ENCODE results near the gene UXS1.

The UXS1 gene

DNA sequence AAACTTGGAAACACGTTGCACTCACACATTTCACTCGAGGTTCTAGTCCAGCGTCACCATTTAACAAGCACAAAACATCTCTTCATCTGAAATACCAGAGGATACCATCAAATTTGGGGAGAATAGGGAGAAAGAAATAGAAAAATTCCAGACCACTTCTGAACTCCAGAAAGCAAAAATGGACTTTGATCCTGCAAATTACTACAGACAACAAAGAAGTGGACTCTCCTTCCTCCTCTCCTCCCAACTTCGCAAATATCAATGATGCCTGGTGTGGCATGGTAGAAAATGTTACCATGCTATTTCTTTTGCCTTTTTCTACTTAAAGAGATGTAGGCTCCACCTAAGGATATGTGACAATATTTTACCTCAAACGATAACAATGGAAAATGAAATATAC, 13.5 kb downstream of the UXS1 start:
- Histone ChIP-seq H3K27me3 (ENCODE audit: insufficient read depth, insufficient read length) (no peaks in the 10 kb centered on the region), H3K9me3 (ENCODE audit: insufficient read depth, low read length) (no peaks in the 10 kb centered on the region), H3K4me3 (ENCODE audit: insufficient read length, low read depth) (no peak overlapping the region), H3K36me3 (ENCODE audit: insufficient read depth, insufficient read length, low read length) (peaks cover 12% of the 10 kb centered on the region), H3K9ac (ENCODE audit: insufficient read length, low read depth) (no peak overlapping the region), H3K4me1 (ENCODE audit: insufficient read depth, insufficient read length) (no peaks in the 10 kb centered on the region)
- DNase-seq (ENCODE audit: low read depth, low spot score) = no peak
- TF ChIP-seq YY1 (IDR thresholded peaks at IDR 0.05; ENCODE audit: insufficient read depth, insufficient read length) (no peak), ZNF274 (IDR thresholded peaks at IDR 0.05; ENCODE audit: low read depth, low read length) (no peak), SUZ12 (IDR thresholded peaks at IDR 0.05; ENCODE audit: extremely low read depth, insufficient read depth, insufficient read length) (no peak)

DNA sequence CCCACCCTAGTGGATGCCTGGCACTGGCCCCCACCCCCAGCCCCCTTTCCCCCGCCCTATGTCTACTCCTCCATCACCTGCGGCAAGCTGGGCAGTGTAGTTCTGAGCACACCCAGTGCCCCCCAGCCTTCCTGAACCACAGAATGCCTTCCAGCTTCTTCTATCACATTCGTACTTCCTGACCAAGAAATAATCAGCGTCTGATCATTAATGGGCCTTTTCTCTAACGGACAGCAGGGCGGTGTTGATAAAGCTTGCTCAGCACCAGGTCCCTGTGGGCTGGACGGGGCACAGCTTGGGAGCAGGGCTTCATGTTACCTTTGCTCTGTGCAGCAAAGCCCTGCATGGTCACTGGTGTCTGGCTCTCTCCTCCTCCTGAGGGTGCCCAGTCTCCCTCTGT, 15.4 kb downstream of the UXS1 start:
- H3K9me3 ChIP-seq (ENCODE audit: insufficient read depth, low read length) = no peaks in the 10 kb centered on the region
- no peak for TF ChIP-seq ZNF274 (IDR thresholded peaks at IDR 0.05; ENCODE audit: low read depth, low read length)
- TF ChIP-seq SUZ12 (IDR thresholded peaks at IDR 0.05; ENCODE audit: extremely low read depth, insufficient read depth, insufficient read length) = no peak
- TF ChIP-seq YY1 (IDR thresholded peaks at IDR 0.05; ENCODE audit: insufficient read depth, insufficient read length) = no peak
- no peak overlapping the region for H3K9ac ChIP-seq (ENCODE audit: insufficient read length, low read depth)
- no peaks in the 10 kb centered on the region for H3K4me1 ChIP-seq (ENCODE audit: insufficient read depth, insufficient read length)
- no peak for DNase-seq (ENCODE audit: low read depth, low spot score)
- H3K4me3 ChIP-seq (ENCODE audit: insufficient read length, low read depth) = no peak overlapping the region
- peaks cover 21% of the 10 kb centered on the region for H3K36me3 ChIP-seq (ENCODE audit: insufficient read depth, insufficient read length, low read length)
- H3K27me3 ChIP-seq (ENCODE audit: insufficient read depth, insufficient read length) = no peaks in the 10 kb centered on the region

DNA sequence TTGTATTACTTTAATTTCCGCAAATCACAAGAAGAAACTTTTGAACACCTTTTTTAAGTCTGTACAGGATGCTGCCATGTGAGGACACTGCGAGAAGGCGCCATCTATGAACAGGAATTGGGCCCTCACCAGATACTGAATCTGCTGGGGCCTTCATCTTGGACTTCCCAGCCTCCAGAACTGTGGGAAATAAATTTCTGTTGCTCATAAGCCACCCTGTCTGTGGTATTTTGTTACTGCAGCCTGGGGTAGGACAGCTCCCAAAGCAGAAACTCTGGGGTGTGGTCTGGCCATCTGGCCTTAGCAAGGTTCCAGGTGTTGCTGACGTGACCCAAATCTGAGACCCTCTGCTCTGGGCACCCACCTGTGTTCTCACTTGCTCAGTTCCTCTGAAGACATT, 16.5 kb downstream of the UXS1 start:
- H3K36me3 ChIP-seq (ENCODE audit: insufficient read depth, insufficient read length, low read length) = peaks cover 22% of the 10 kb centered on the region
- H3K9me3 ChIP-seq (ENCODE audit: insufficient read depth, low read length) = no peaks in the 10 kb centered on the region
- no peak overlapping the region for H3K4me3 ChIP-seq (ENCODE audit: insufficient read length, low read depth)
- H3K27me3 ChIP-seq (ENCODE audit: insufficient read depth, insufficient read length) = no peaks in the 10 kb centered on the region
- no peaks in the 10 kb centered on the region for H3K4me1 ChIP-seq (ENCODE audit: insufficient read depth, insufficient read length)
- no peak overlapping the region for H3K9ac ChIP-seq (ENCODE audit: insufficient read length, low read depth)
- DNase-seq (ENCODE audit: low read depth, low spot score) = no peak
- TF ChIP-seq SUZ12 (IDR thresholded peaks at IDR 0.05; ENCODE audit: extremely low read depth, insufficient read depth, insufficient read length) = no peak
- no peak for TF ChIP-seq ZNF274 (IDR thresholded peaks at IDR 0.05; ENCODE audit: low read depth, low read length)

DNA sequence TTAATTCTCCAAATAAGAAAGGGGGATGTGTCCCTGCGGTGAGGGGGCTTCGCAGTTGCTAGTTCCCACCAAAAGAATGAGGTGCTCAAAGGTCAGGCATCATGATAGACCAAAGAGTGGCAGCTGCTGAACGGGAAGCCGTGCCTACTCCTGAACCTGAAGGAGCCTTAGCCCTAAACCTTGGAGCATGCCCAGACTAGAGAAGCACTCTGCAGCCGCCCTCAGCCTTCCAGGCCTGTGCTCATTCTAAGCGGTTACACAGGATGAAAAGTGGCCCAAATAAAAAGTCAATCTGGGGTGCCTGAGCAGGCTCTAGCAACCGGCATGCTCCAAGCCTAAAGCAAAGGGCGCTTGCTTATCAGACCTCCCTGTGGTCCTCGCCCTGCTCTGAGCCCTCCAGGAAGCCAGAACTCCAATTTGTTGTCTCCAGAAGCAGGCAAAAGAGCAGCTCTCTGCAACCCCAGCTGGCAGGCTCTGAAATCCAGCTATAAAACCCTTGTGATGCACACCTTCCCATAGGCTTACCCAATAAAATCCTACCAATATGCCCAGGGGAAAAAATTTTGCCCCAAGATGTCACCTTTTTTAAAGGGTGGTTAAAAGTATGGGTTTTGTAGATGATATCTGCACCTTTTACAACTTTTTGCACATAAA, 17.5 kb downstream of the UXS1 start:
- no peak for TF ChIP-seq ZNF274 (IDR thresholded peaks at IDR 0.05; ENCODE audit: low read depth, low read length)
- TF ChIP-seq YY1 (IDR thresholded peaks at IDR 0.05; ENCODE audit: insufficient read depth, insufficient read length) = no peak
- no peak for TF ChIP-seq SUZ12 (IDR thresholded peaks at IDR 0.05; ENCODE audit: extremely low read depth, insufficient read depth, insufficient read length)
- peaks cover 6% of the 10 kb centered on the region for H3K4me1 ChIP-seq (ENCODE audit: insufficient read depth, insufficient read length)
- DNase-seq (ENCODE audit: low read depth, low spot score) = no peak
- no peak overlapping the region for H3K9ac ChIP-seq (ENCODE audit: insufficient read length, low read depth)
- H3K27me3 ChIP-seq (ENCODE audit: insufficient read depth, insufficient read length) = no peaks in the 10 kb centered on the region
- no peaks in the 10 kb centered on the region for H3K9me3 ChIP-seq (ENCODE audit: insufficient read depth, low read length)
- H3K36me3 ChIP-seq (ENCODE audit: insufficient read depth, insufficient read length, low read length) = peaks cover 25% of the 10 kb centered on the region
- no peak overlapping the region for H3K4me3 ChIP-seq (ENCODE audit: insufficient read length, low read depth)

DNA sequence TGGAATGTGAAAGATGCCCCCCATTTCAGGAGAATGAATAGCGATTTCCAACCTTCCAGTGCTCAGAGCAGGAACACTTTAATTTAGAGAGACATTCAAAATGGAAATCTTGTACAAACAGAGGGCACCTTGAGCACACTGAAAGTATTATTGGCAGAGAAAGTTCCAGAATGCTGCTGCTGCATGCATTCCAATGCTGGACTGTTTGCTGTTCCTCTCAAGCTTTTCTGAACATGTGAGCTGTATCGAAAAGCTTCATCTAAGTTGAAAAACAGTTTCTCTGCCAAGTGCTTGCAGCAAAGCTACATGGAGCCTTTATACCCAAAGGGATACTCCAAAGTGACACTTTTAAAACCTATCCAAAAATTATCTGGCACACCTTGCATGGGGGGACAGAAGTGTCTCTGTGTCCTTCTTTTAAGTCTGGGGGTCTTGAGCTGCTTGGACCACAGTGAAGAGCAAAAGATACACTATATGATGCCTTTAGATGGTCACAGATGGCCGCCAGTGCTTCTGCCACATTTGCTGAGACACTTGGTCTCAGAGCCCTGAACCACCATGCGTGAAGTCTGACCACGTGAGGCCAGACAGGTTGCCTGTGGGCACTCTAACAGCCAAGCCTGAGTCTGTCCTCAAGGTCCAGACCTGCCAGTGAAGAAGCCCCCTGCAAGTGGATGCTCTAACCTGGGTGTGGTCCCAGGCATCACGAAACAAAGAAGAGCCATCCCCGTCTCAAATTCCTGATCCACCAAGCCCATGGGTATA, 18.8 kb downstream of the UXS1 start:
- H3K36me3 ChIP-seq (ENCODE audit: insufficient read depth, insufficient read length, low read length) = peaks cover 25% of the 10 kb centered on the region
- no peak overlapping the region for H3K9ac ChIP-seq (ENCODE audit: insufficient read length, low read depth)
- DNase-seq (ENCODE audit: low read depth, low spot score) = no peak
- TF ChIP-seq YY1 (IDR thresholded peaks at IDR 0.05; ENCODE audit: insufficient read depth, insufficient read length) = no peak
- no peak for TF ChIP-seq ZNF274 (IDR thresholded peaks at IDR 0.05; ENCODE audit: low read depth, low read length)
- TF ChIP-seq SUZ12 (IDR thresholded peaks at IDR 0.05; ENCODE audit: extremely low read depth, insufficient read depth, insufficient read length) = no peak
- H3K27me3 ChIP-seq (ENCODE audit: insufficient read depth, insufficient read length) = no peaks in the 10 kb centered on the region
- no peak overlapping the region for H3K4me3 ChIP-seq (ENCODE audit: insufficient read length, low read depth)
- no peaks in the 10 kb centered on the region for H3K9me3 ChIP-seq (ENCODE audit: insufficient read depth, low read length)
- H3K4me1 ChIP-seq (ENCODE audit: insufficient read depth, insufficient read length) = peaks cover 6% of the 10 kb centered on the region

DNA sequence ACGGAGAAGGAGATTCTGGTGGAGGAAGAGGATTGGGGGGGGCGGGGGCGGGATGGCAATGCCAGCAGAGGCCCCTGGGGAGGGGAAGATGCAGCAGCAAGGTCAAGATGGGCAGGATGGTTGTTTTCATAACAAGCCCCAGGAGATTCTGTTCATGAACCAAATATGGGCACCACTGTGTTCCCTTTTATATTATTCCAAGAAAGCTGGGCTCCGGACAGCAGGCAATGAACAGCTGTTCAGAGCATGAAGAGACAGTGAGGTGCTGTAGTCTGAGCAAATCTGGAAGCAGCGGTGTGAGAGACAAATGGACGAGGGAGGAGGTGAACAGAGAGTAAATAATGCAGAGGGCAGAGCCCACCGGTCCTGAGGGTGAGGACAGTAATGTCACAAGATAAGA, 20.0 kb downstream of the UXS1 start:
- DNase-seq (ENCODE audit: low read depth, low spot score) = no peak
- Histone ChIP-seq H3K9me3 (ENCODE audit: insufficient read depth, low read length) (no peaks in the 10 kb centered on the region), H3K4me3 (ENCODE audit: insufficient read length, low read depth) (no peak overlapping the region), H3K27me3 (ENCODE audit: insufficient read depth, insufficient read length) (no peaks in the 10 kb centered on the region), H3K36me3 (ENCODE audit: insufficient read depth, insufficient read length, low read length) (peaks cover 33% of the 10 kb centered on the region), H3K4me1 (ENCODE audit: insufficient read depth, insufficient read length) (peaks cover 6% of the 10 kb centered on the region), H3K9ac (ENCODE audit: insufficient read length, low read depth) (no peak overlapping the region)
- no peak for TF ChIP-seq ZNF274 (IDR thresholded peaks at IDR 0.05; ENCODE audit: low read depth, low read length)
- TF ChIP-seq SUZ12 (IDR thresholded peaks at IDR 0.05; ENCODE audit: extremely low read depth, insufficient read depth, insufficient read length) = no peak
- no peak for TF ChIP-seq YY1 (IDR thresholded peaks at IDR 0.05; ENCODE audit: insufficient read depth, insufficient read length)

DNA sequence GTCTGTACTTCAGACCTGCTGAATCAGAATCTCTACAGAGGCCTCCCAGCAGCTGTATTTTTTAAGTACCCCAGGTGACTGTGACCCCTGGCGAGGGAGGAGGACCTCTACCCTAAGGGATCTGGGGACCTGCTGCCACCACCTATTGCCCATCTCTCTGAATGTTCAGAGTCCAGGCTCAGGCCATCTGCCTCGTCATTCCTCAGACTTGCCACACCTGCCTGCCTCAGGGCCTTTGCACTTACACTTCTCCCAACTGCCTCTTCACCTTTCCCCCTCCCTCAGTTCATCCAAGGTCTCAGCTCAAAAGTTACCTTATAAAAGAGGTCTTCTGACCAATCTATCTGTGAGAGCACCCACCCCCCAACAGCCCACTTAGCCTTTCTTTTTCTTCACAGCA, 21.5 kb downstream of the UXS1 start:
- TF ChIP-seq ZNF274 (IDR thresholded peaks at IDR 0.05; ENCODE audit: low read depth, low read length) (no peak), YY1 (IDR thresholded peaks at IDR 0.05; ENCODE audit: insufficient read depth, insufficient read length) (no peak), SUZ12 (IDR thresholded peaks at IDR 0.05; ENCODE audit: extremely low read depth, insufficient read depth, insufficient read length) (no peak)
- peaks cover 6% of the 10 kb centered on the region for H3K4me1 ChIP-seq (ENCODE audit: insufficient read depth, insufficient read length)

More for the DNA sequence above, 21.5 kb downstream of the UXS1 start:
- H3K36me3 ChIP-seq (ENCODE audit: insufficient read depth, insufficient read length, low read length) = peaks cover 27% of the 10 kb centered on the region
- DNase-seq (ENCODE audit: low read depth, low spot score) = no peak
- no peak overlapping the region for H3K9ac ChIP-seq (ENCODE audit: insufficient read length, low read depth)
- H3K9me3 ChIP-seq (ENCODE audit: insufficient read depth, low read length) = no peaks in the 10 kb centered on the region
- no peak overlapping the region for H3K4me3 ChIP-seq (ENCODE audit: insufficient read length, low read depth)
- H3K27me3 ChIP-seq (ENCODE audit: insufficient read depth, insufficient read length) = no peaks in the 10 kb centered on the region

Measured in NT2/D1 (cell line).